Stimulated activated CD8-positive, alpha-beta memory T cell treated with anti-CD3 and anti-CD28 coated beads, Interleukin-4, amount 100 ng/mL, for 4 hours (primary cell): ENCODE data around the gene PRKAA1.

Experiments
- DNase-seq, 2 donors: peaks; one replicate each; pipeline ENCODE4 v3.0.0-alpha.2; 2020; ENCODE audit warnings: low read depth in 2 of 2, low spot score in 1 of 2

The PRKAA1 gene

GRCh38 chr5:40798012-40798800 lies at the start of gene PRKAA1:
Gene PRKAA1 (minus strand): TSS chr5:40798374. CDS start chr5:40798189, 185 bp downstream.
- DNase-seq, result peak; percentile 67 to 80

- DNase-seq, result no peak
Observed at GRCh38 chr5:40847525-40847924, 49.4 kb upstream of the PRKAA1 start.

GRCh38 chr5:40846371-40846770 lies 48.2 kb upstream of the PRKAA1 start:
- DNase-seq, result no peak

- no peak for DNase-seq
Observed at GRCh38 chr5:40844565-40844964, 46.4 kb upstream of the PRKAA1 start.

GRCh38 chr5:40842351-40842750 lies 44.2 kb upstream of the PRKAA1 start:
- no peak for DNase-seq

- DNase-seq, result no peak
Observed at GRCh38 chr5:40841068-40841805, 43.1 kb upstream of the PRKAA1 start, which contains the start of gene CARD6. Gene CARD6 (plus strand): TSS chr5:40841367. CDS start chr5:40841383, 16 bp downstream.

- DNase-seq, result no peak
Observed at GRCh38 chr5:40838086-40838485, 39.9 kb upstream of the PRKAA1 start.

GRCh38 chr5:40834849-40835787 lies 36.9 kb upstream of the PRKAA1 start, which contains the start of gene RPL37:
Gene RPL37 (minus strand): TSS chr5:40835222. CDS start chr5:40835185, 37 bp downstream.
- DNase-seq, result peak; percentile 79 to 87

- peak; percentile 13 to 18 for DNase-seq
Observed at GRCh38 chr5:40834391-40834848, 36.2 kb upstream of the PRKAA1 start.

GRCh38 chr5:40833712-40834229 lies 35.6 kb upstream of the PRKAA1 start:
- no peak for DNase-seq

- no peak for DNase-seq
Observed at GRCh38 chr5:40832345-40832744, 34.2 kb upstream of the PRKAA1 start.

GRCh38 chr5:40831346-40832210 lies 33.4 kb upstream of the PRKAA1 start:
- DNase-seq, result no peak

GRCh38 chr5:40829748-40830533 lies 31.8 kb upstream of the PRKAA1 start:
- no peak for DNase-seq

- no peak for DNase-seq
Observed at GRCh38 chr5:40828690-40829661, 30.8 kb upstream of the PRKAA1 start.

- DNase-seq, result no peak
Observed at GRCh38 chr5:40828021-40828631, 30.0 kb upstream of the PRKAA1 start.

GRCh38 chr5:40827188-40827977 lies 29.2 kb upstream of the PRKAA1 start:
- no peak for DNase-seq
